ES-I3 (cell line): Measurements from ENCODE around the gene STAT5B.
"Not testable (repeated sequence)": the region's sequence is repeated elsewhere in the genome, so short reads cannot be mapped to it uniquely, and the experiment has no call there.

Experiments
- H3K36me3 ChIP-seq: 2 replicates; pipeline ENCODE4 v1.6.1; 2013; ENCODE audit warnings: mild to moderate bottlenecking, low read length, control low read depth, moderate library complexity; ENCODE audit not compliant: insufficient read depth
- H3K4me1 ChIP-seq: 2 replicates; pipeline ENCODE4 v1.6.1; 2013; ENCODE audit warnings: mild to moderate bottlenecking, control low read depth, low read length; ENCODE audit not compliant: insufficient read depth
- H3K9ac ChIP-seq: 2 replicates; pipeline ENCODE4 v1.6.1; 2013; ENCODE audit warnings: low read depth, mild to moderate bottlenecking, low read length, moderate library complexity
- H3K9me3 ChIP-seq: 2 replicates; pipeline ENCODE4 v1.6.1; 2013; ENCODE audit warnings: mild to moderate bottlenecking, low read length, moderate library complexity; ENCODE audit not compliant: control insufficient read depth, insufficient read depth

Gene STAT5B

DNA sequence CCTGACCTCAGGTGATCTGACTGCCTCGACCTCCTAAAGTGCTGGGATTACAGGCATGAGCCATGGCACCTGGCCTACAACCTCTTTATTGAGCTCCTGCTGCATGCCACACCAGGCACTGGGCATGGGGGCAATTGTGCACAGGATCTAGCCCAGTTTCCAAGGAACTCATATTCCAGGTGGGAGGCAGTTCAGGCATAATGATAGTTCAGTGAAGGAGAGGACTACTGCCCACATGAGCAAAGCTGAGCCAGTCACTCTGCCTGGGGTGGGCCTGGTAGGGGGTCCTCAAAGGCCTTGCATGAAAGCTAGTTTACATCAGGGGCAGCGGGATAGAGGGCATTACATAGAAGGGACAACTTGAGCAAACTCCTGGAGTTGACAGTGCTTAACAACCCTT, 88.4 kb downstream of the STAT5B start:
- no peak overlapping the region for H3K9ac ChIP-seq
- no peaks in the 10 kb centered on the region for H3K36me3 ChIP-seq
- H3K9me3 ChIP-seq = no peaks in the 10 kb centered on the region
- H3K4me1 ChIP-seq = peaks cover 22% of the 10 kb centered on the region

DNA sequence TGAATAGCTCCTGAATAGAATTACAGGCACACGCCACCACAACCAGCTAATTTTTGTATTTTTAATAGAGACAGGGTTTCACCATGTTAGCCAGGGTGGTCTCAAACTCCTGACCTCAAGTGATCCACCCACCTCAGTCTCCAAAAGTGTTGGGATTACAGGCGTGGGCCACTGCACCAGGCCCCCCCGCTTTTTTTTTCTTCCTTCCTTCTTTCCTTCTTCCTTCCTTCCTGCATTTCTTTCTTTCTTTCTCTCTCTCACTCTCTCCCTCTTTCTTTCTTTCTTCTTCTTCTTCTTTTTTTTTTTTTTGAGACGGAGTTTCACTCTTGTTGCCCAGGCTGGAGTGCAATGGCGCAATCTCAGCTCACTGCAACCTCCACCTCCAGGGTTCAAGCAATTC, 90.0 kb downstream of the STAT5B start:
- not testable (repeated sequence) for H3K9ac ChIP-seq, H3K9me3 ChIP-seq
- peaks cover 27% of the 10 kb centered on the region for H3K4me1 ChIP-seq

DNA sequence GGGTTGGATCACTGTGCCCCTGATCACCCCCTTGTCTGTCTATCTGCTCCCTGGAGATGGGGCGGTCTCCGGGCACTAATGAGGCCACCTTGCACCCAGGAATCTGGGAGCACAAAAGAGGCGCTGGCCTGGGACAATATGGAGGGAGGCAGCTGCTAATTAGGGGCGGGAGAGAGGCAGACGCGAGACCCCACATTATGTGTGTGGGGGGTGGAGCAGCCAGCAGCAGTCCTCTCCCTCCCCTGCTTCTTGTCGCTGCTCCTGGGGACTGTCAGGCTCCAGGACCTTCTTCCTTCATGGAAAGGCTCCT, 90.6 kb downstream of the STAT5B start:
- no peaks in the 10 kb centered on the region for H3K9me3 ChIP-seq
- H3K9ac ChIP-seq = no peak overlapping the region
- H3K4me1 ChIP-seq = peaks cover 27% of the 10 kb centered on the region
- H3K36me3 ChIP-seq = no peaks in the 10 kb centered on the region

More for the DNA sequence above, 90.0 kb downstream of the STAT5B start:
- not testable (repeated sequence) for H3K36me3 ChIP-seq

DNA sequence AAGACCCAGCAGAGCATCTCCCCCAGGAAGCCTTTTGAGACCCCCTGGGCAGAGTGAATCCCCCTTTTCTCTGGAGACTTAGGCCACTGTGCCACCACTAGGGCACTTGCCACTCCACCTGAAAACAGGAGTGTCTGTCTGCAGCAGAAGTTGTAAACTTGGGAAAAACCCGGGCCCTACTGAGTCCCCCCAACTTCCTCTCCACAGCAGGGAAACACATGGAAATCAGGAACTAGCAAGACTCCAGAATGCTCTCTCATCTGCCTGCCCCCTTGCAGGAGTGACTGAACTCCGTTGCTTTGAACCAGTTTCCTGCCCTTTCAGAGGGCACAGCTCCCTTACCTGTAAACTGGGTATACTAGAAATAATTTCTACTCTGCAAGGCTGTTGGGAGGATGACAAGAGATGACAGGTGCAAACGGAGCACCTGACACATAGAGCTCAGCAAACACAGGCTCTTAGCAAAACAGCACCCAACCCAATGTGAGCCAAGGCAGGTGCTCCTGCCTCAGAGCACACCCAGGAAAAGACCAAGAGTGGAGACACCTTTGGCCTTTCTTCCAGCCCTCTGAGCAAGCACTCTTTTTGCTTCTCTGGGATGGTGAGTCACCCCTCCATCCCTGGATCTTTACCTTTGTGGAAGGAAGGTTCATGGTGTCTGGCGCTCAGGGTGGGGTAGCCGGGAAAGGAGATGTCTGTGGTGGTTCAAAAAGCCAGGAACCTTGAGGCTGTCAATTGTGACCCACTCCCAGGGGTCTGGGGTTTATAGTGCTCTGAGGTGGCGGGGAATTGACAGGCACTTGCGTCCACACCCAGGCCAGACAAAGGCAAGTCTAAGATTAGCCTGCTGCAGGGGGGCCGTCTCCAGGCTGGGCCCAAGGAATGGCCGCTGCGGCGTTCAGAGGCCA, 91.2 kb downstream of the STAT5B start, which contains the start of gene HCRT:
Gene HCRT, minus strand, starts transcription at position 740 of the 908 bp plus-strand sequence. Its CDS starts 87 bp downstream, at position 653.
- Histone ChIP-seq H3K9ac (no peak within 1 kb of the TSS), H3K36me3 (no peaks in the 10 kb centered on the region), H3K9me3 (no peaks in the 10 kb centered on the region), H3K4me1 (peaks cover 27% of the 10 kb centered on the region)

DNA sequence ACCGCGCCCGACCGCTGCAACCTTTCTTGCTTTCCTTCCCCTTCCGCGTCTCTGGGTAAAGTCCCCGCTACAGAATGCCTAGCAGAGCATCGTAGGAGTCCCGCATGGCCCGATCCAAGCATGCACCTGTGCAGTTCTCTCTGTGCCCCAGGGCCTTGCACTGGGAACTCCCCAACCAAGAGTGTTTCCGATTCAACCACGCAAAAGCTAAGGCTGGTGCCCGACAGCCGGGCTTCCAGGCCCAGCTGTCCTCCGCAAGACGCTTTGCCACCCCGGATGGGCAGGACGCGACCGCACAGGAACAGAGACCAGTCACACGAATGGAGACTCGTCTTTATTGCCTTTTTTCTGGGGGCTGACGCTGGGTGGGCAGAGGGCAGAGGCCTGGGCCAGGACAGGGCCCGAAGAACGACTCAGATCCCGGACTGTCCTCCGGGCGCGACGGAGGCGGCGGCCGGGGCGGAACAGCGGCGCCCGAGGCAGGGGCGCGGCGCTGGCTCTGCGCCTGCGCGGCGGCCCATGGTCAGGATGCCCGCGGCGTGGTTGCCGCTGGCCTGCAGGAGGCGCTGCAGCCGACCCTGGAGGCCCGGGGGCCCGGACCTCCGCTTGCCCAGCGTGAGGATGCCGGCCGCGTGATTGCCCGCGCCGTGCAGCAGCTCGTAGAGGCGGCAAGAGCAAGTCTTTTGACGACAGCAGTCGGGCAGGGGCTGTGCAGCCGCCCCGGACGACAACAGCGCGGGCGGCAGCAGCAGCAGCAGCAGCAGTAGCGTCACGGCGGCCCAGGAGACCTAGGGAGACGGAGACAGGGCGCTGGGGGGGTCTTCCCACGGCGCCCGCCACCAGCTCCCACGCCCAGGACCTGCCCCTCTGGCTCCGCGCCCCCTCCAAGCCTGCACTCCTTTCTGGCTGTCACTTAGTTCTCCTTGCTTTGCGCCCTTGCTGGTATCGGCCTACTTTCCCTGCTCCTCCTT, 92.2 kb downstream of the STAT5B start:
- Histone ChIP-seq H3K36me3 (no peaks in the 10 kb centered on the region), H3K9ac (peak overlapping the region; percentile 64), H3K4me1 (peaks cover 25% of the 10 kb centered on the region), H3K9me3 (no peaks in the 10 kb centered on the region)

DNA sequence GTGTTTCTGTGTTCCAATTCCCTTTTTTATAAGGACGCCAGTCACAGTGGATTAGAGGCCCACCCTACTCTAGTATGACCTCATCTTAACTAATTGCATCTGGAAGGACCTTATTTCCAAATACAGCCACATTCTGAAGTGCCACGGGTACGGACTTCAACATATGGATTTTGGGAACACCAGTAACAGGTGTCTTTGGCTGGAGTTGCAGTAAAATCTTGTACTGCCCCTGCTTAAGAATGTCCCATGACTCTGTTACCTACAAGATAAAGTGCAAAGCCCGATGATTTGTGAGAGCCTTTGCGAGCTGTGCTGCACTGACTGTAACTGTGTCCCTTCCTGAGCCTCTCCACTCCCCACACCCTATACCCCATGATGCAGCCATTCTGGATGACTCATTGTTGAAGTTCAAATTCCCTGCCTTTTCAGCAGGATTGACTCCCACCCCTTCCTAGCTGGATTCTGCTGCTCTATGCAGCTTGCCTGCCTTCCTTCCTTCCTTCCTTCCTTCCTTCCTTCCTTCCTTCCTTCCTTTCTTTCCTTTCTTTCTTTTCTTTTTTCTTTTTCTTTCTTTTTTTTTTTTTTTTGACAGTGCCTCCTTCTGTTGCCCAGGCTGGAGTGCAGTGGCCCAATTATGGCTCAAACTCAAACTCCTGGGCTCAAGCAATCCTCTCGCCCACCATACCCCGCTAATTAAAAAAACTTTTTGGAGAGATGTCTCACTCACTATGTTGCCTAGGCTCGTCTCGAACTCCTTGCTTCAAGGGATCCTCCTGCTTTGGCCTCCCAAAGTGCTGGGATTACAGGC, 93.1 kb downstream of the STAT5B start:
- Histone ChIP-seq H3K36me3 (no peaks in the 10 kb centered on the region), H3K9me3 (no peaks in the 10 kb centered on the region), H3K9ac (peak overlapping the region; percentile 64), H3K4me1 (peaks cover 21% of the 10 kb centered on the region)

DNA sequence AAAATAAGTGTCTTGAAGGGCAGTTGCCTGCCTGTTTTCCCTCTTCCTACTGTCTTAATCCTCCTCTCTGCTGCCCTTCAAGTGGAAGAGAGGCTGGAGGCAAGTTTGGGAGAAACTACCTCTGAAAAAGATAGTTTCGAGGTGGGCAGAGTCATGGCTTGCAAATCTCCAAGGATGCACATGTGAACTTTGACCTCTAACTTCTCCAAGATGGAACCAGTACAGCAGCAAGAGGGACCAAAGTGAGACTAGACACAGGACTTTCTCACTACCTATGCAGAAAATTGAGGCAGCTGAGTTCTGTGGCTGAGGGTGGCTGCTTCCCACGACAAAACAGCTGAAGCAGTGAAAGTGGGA, 94.4 kb downstream of the STAT5B start:
- Histone ChIP-seq H3K4me1 (peaks cover 21% of the 10 kb centered on the region), H3K9ac (no peak overlapping the region)

DNA sequence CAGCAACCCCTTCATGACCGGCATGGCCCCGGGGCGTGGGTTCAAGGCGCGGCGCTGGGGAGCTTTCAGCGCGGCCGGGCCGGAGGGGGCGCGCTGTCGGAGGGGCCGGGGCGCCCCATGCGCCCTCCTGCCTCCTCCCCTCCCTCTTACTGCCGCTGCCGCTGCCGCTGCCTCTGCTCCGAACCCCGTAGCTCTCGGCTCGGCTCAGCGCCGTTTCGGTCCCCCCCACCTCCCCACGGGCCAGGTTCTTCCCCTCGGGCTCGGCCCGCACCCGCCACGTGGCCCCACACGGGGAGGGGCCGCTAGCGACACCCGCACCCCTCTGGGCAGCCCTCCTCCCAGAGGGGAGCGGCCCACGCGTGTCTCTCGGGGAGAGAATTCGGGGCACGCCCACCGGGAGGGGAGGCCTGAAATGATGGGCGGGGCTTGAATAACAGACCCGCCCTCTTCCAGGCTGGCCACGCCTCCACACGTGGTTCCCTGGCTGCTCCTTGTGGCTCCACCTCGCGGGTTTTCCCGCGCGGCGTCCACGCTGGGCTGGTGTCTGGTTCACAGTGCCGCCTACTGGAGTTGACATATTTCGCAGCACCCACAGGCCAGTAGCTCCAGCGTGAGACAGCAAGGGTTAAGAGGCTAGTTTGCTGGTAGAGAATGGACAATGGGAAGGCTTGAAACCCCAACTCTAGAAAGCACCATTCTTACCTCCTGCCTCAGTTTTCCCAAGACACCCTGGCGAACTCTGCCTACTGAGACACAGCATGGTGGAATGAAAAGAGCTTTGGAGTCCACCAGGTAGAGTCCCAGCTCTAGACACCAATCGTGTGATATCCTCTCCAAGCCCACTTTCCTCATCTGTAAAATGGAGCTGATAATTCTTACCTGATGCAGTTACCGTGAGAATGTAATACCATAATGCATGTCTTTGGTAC, 95.0 kb downstream of the STAT5B start, which contains the start of gene KCNH4:
Gene KCNH4, minus strand, starts transcription at position 221 of the 929 bp plus-strand sequence. Its CDS starts 197 bp downstream, at position 24.
- H3K4me1 ChIP-seq = peaks cover 21% of the 10 kb centered on the region
- H3K9ac ChIP-seq = peak within 1 kb of the TSS; percentile 67; the same call in 1 of the 2 replicates

More for the DNA sequence above, 94.4 kb downstream of the STAT5B start:
- Histone ChIP-seq H3K36me3 (no peaks in the 10 kb centered on the region), H3K9me3 (no peaks in the 10 kb centered on the region)

DNA sequence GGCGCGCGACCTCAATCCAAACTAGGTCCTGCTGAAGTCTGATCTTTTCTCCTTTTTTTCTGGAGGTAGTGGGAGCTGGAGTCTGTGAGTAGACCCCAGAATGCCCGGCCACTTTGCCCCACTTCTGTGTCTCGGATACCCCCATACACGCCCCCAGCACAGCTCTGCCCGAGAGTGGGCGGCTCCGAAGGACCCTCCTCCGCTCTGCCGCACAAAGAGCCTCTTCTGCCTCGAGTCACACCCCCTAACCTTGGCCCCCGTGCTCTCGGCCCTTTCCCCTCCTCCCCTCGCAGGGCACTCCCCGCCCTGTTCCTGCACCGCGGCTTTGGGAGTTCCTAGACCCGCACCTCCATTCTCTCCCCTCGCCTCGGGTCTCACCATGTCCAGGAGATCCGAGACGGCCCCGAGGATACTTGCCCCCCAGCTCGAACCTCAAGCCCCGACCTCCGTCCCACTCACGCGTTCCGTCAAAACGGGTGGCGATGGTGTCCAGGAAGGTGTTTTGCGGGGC, 95.7 kb downstream of the STAT5B start:
- Histone ChIP-seq H3K36me3 (no peaks in the 10 kb centered on the region), H3K9ac (peak overlapping the region; percentile 67; the same call in 1 of the 2 replicates), H3K4me1 (peaks cover 18% of the 10 kb centered on the region), H3K9me3 (no peaks in the 10 kb centered on the region)

More for the DNA sequence above, 95.0 kb downstream of the STAT5B start, which contains the start of gene KCNH4:
- Histone ChIP-seq H3K9me3 (no peaks in the 10 kb centered on the region), H3K36me3 (no peaks in the 10 kb centered on the region)

DNA sequence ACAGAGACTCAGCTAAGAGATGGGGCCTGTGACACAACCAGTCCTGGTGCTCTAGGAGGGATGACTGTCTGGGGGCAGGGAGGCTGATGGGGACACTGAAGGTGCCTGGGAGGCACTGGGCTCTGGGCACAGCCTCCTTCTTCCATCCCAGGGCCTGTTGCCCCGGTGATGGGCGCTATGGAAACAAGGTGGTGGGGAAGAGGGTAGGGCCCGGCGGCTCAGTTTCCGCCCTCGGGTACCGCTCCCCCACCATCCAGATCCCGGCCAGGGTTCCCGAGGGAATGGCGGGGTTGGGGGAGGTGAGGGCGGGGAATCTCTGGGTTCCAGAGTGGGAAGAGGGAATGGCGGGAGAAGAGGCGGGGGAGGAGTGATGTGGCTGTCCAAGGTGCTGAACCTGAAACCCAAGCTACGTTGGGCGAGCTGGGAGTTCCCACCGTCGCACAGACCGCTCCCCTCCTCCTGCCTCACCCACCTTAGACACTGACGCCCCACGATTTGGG, 96.2 kb downstream of the STAT5B start:
- Histone ChIP-seq H3K9ac (peak overlapping the region; percentile 67; the same call in 1 of the 2 replicates), H3K36me3 (no peaks in the 10 kb centered on the region), H3K4me1 (peaks cover 13% of the 10 kb centered on the region), H3K9me3 (no peaks in the 10 kb centered on the region)

DNA sequence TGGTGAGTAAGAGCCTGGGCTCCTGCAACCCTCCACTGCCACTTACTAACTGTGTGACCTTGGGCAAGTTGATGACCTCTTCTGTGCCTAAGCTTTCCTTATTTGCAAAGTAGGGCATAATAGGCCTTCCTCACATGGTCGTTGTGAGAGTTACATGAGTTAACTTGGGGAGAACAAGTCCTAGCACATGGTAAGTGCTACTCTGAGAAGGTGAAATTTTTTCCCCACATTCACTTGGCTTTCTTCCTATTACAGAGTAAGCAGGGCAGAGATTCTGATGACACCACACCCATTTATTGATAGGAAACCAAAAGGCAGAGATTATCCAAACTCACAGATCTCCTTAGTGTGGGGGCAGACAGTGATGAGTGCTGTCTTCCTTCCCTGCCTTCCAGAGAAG, 96.9 kb downstream of the STAT5B start:
- Histone ChIP-seq H3K9me3 (no peaks in the 10 kb centered on the region), H3K9ac (no peak overlapping the region), H3K4me1 (peaks cover 8% of the 10 kb centered on the region), H3K36me3 (no peaks in the 10 kb centered on the region)

DNA sequence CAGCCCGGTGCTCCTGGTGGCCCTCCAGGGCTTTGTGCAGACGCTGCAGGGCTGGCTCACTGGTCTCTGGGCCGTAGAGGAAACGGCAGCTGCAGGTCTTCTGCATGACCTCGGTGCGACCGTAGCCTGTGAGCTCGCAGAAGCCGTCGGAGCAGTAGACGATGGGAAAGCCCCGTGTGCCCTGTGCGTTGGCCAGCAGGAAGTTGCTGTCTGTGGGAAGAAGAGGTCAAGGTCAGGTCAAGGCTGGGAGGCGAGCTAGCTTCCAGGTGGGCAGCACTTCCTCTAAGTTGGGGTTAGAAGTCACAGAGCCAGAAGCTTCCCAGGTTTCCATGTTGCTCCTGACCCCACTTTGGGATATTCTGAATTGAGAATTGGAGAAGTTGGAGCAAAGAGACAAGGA, 97.4 kb downstream of the STAT5B start:
- Histone ChIP-seq H3K4me1 (peaks cover 8% of the 10 kb centered on the region), H3K9ac (no peak overlapping the region), H3K9me3 (no peaks in the 10 kb centered on the region), H3K36me3 (no peaks in the 10 kb centered on the region)

DNA sequence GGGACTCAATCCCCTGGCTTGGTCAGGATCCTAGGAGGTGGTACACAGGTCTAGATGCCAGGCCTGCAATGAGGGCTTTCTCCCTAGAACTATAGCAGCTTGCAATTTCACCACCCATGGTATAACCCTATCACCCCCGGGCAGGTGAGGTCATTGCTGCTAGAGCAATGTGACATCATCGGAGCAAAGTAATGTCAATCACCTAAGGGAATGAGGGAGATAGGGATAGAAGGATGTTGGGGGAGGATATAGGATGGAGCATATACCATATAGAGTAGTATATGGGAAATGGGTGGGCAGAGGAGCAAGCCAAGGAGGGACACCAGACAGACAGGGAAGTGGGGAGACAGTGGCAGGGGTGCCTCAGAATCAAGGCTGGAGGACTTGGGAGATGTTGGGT, 98.5 kb downstream of the STAT5B start:
- Histone ChIP-seq H3K4me1 (peaks cover 4% of the 10 kb centered on the region), H3K9ac (no peak overlapping the region), H3K9me3 (no peaks in the 10 kb centered on the region), H3K36me3 (no peaks in the 10 kb centered on the region)
